K562 (cell line): Measurements from ENCODE around the gene IGSF3. TPM values are rescaled to one million over a fixed set of nuclear protein-coding genes. Genes with fewer than 3 reads are reported as not detected.

ENCODE experiments used
- BDP1 ChIP-seq: IDR thresholded peaks from 3 replicates; pipeline ENCODE4 v1.6.1; 2011; ENCODE audit not compliant: insufficient read length, insufficient read depth
- CREB3L1 ChIP-seq: fragments of 450-650 bp; IDR thresholded peaks from 2 replicates; pipeline ENCODE4 v1.6.1; 2014; ENCODE audit warnings: low read depth, mild to moderate bottlenecking, moderate library complexity, borderline replicate concordance
- HNRNPK ChIP-seq: fragments of 200-400 bp; formaldehyde crosslinking; IDR thresholded peaks from one replicate; pipeline ENCODE4 v1.6.1; 2018; ENCODE audit warnings: mild to moderate bottlenecking, low read depth, low read length; ENCODE audit not compliant: poor library complexity, severe bottlenecking
- JUN ChIP-seq, 2 experiments: sonication (generic) in 1 of 2; formaldehyde crosslinking in 1 of 2; IDR thresholded peaks; 2 replicates each; pipeline versions ENCODE4 v1.6.1 to v1.8.0; 2012 to 2022; ENCODE audit warnings: borderline replicate concordance in 2 of 2, mild to moderate bottlenecking in 2 of 2, improper control_type of control experiment in 1 of 2, low read depth in 1 of 2, low read length in 1 of 2, missing genetic modification reagents in 1 of 2
- MCM7 ChIP-seq, 2 experiments: fragments of 450-650 bp; IDR thresholded peaks; 2 replicates each; pipeline ENCODE4 v1.6.1; 2016 to 2018
- MXI1 ChIP-seq: IDR thresholded peaks from 2 replicates; pipeline ENCODE4 v1.6.1; 2011; ENCODE audit warnings: low read depth, mild to moderate bottlenecking, improper control_type of control experiment, low read length
- RBM39 ChIP-seq: fragments of 200-400 bp; formaldehyde crosslinking; optimal IDR thresholded peaks from 2 replicates; pipeline ENCODE3; 2018; ENCODE audit warnings: low read depth, low read length
- TAF1 ChIP-seq: IDR thresholded peaks from 2 replicates; pipeline ENCODE4 v1.6.1; 2011; ENCODE audit warnings: mild to moderate bottlenecking, low read length, moderate library complexity; ENCODE audit not compliant: insufficient read depth, control insufficient read depth, severe bottlenecking; ENCODE audit errors: extremely low read depth
- TCF7L2 ChIP-seq: fragments of 150-350 bp; IDR thresholded peaks from 2 replicates; pipeline ENCODE4 v1.6.1; 2016; ENCODE audit warnings: low read depth, mild to moderate bottlenecking, low read length, moderate library complexity
- ZBTB26 ChIP-seq: fragments of 450-650 bp; formaldehyde crosslinking; IDR thresholded peaks from 2 replicates; pipeline ENCODE4 v1.4.0; 2022; ENCODE audit warnings: missing genetic modification characterization
- ZNF398 ChIP-seq: fragments of 250-450 bp; sonication (Bioruptor Pico); IDR thresholded peaks from 2 replicates; pipeline ENCODE4 v1.8.0; 2021; ENCODE audit warnings: moderate library complexity, mild to moderate bottlenecking, inconsistent platforms
- ZNF407 ChIP-seq: fragments of 450-650 bp; IDR thresholded peaks from 2 replicates; pipeline ENCODE4 v1.6.1; 2016; ENCODE audit warnings: low read depth
- ZNF41 ChIP-seq: fragments of 250-450 bp; sonication (Bioruptor Pico); conservative IDR thresholded peaks from 2 replicates; pipeline ENCODE4 v1.4.0; 2020; ENCODE audit warnings: mild to moderate bottlenecking
- ZNF583 ChIP-seq: fragments of 250-450 bp; sonication (Bioruptor Pico); IDR thresholded peaks from 2 replicates; pipeline ENCODE4 v1.4.0; 2020
- ZNF764 ChIP-seq: fragments of 250-450 bp; sonication (Bioruptor Pico); IDR thresholded peaks from 2 replicates; pipeline ENCODE4 v1.4.0; 2020; ENCODE audit warnings: low read depth, mild to moderate bottlenecking, moderate library complexity
- polyA plus RNA-seq, 8 experiments: library from polyadenylated mRNA; depleted of rRNA in 4 of 8; stranded (reverse) in 5 of 8; unstranded in 3 of 8; fragments of >200 nt; fragmentation: Nextera tagmentation in 2 of 8; fragmentation: Illumina TruSeq in 1 of 8; extraction: Ambion mirVana in 2 of 8; extraction: Trizol in 1 of 8; gene quantifications; 2 replicates each; pipeline versions ENCODE4 v1.2.1 to v1.2.3, GENCODE V29; 2011 to 2014; ENCODE audit warnings: inconsistent platforms in 1 of 8, missing spikeins in 1 of 8
- total RNA-seq, 7 experiments: library from RNA; depleted of rRNA in 6 of 7; stranded (reverse); fragments of >200 nt in 6 of 7; fragmentation: Illumina TruSeq in 2 of 7; extraction: Trizol in 2 of 7; gene quantifications; 2 replicates each; pipeline versions ENCODE4 v1.2.1 to v1.2.3, GENCODE V29; 2011 to 2021; ENCODE audit warnings: low replicate concordance in 1 of 7

IGSF3 gene
- total and polyA plus RNA-seq, 9 of the 15 experiments (the other 6 are each of a cell fraction or from before 2014, with no cell fraction given) = 1.1 to 15.0 (median 8.3) TPM

GRCh38 chr1:116569776-116570357, 97.7 kb downstream of the IGSF3 start (continued):
- TF ChIP-seq ZNF398 (CRISPR knock-in tag) (no peak), ZNF407 (no peak), ZNF583 (CRISPR knock-in tag) (no peak), JUN (IDR thresholded peaks at IDR 0.05; ENCODE audit: borderline replicate concordance, low read depth, low read length) (no peak), JUN (CRISPR knock-in tag; IDR thresholded peaks at IDR 0.05; ENCODE audit: borderline replicate concordance) (no peak), ZNF764 (no peak), ZBTB26 (peak; percentile 27; the same call in 1 of the 2 replicates), BDP1 (no peak), MXI1 (no peak), CREB3L1 (peak; percentile 14; the same call in 1 of the 2 replicates), HNRNPK (no peak), TCF7L2 (no peak), TAF1 (no peak), RBM39 (peak; percentile 46), ZNF41 (no peak), MCM7 (IDR thresholded peaks at IDR 0.05) (no peak)
